GM12801 (cell line): Measurements from ENCODE around the gene CLIC4.

Experiments used
- TF ChIP-seq, protein P1 (sequence below): IDR thresholded peaks from one replicate; pipeline ENCODE4 v1.5.1; 2011; ENCODE audit warnings: control low read depth; ENCODE audit not compliant: insufficient read length; ENCODE audit errors: extremely low read depth

Gene CLIC4

DNA sequence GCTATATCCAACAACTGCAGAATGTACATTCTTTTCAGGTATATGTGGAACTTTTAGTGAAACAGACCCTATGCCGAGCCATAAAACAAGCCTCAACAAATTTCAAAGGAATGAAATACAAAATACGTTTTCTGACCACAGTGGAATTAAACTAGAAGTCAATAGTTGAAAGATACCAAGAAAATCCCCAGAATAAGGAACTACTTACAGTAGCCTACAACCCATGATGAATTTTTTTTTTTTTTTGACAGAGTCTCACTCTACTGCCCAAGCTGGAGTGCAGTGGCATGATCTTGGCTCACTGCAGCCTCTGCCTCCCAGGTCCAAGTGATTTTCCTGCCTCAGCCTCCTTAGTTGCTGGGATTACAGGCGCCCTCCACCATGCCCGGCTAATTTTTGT lies 101.4 kb downstream of the CLIC4 start:
- TF ChIP-seq, protein P1, sequence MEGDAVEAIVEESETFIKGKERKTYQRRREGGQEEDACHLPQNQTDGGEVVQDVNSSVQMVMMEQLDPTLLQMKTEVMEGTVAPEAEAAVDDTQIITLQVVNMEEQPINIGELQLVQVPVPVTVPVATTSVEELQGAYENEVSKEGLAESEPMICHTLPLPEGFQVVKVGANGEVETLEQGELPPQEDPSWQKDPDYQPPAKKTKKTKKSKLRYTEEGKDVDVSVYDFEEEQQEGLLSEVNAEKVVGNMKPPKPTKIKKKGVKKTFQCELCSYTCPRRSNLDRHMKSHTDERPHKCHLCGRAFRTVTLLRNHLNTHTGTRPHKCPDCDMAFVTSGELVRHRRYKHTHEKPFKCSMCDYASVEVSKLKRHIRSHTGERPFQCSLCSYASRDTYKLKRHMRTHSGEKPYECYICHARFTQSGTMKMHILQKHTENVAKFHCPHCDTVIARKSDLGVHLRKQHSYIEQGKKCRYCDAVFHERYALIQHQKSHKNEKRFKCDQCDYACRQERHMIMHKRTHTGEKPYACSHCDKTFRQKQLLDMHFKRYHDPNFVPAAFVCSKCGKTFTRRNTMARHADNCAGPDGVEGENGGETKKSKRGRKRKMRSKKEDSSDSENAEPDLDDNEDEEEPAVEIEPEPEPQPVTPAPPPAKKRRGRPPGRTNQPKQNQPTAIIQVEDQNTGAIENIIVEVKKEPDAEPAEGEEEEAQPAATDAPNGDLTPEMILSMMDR: no peak

DNA sequence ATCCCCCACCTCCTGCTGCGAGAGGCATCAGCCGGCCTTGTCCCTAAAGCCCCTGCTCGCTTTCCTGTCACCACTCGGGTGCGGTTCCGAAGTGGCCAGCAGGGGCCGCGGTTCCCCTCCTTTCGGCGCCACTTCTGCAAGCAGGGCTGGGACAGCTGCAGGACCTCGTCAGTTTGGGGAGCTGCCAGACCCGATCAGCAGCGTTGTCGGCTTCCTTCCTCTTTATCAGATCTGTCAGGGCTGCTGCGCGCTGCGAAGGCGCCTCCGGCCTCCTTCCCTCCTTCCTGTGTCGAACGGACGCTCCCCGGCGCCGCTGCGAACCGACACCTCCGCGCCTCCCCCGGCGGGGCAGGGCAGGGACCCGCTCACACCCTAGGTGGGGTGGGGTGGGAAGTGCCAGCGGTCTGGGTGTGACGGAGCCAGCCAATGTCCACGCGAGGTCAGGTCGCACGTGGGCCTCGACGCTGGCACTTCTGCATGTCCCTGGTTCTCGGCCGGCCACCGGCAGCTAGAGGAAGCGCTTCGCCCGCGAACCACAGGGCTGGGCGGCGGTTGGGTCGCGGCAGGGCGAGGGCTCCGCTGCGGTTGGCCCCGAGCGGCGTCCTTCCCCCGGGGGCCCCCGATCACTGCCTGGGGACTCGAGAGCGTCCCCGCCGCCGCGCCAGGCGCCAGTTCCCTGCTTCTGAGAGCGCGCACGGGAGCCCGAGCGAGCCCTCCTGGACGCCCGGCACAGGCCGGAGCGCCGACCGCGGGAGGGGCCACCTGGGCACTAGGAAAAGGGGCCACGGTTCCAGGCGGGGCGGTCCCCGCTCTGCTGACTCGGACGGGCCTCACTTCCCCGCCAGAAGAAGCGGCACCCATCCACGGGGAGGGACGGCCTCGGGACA lies 103.0 kb downstream of the CLIC4 start:
- TF ChIP-seq, protein P1: peak; percentile 79

DNA sequence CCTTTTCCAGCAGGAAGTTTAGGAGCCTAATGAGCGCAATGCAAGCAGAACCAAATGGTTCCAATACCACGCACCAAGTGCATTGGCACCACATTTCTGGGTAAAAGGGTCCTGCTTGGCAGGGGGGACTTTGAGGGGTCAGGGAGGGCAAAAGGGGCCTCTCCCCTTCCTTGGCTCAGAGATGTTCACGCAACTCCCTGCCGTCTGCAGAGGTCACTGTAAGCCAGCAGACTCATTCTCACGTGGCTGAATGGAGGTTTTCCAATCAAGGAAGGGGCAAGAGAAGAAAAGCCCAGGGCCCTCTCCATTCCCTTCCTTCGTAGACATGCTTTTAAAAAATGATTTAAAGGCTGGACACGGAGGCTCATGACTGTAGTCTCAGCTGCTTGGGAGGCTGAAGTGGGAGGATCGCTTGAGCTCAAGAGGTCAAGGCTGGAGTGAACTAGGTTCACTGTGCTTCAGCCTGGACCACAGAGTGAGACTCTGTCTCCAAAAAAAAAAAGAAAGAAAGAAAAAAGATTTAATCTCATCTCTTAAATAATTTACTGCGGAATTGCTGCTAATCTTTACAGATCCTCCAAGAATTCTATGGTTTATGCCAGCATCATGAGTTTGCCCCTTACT lies 104.5 kb downstream of the CLIC4 start:
- TF ChIP-seq, protein P1: no peak

DNA sequence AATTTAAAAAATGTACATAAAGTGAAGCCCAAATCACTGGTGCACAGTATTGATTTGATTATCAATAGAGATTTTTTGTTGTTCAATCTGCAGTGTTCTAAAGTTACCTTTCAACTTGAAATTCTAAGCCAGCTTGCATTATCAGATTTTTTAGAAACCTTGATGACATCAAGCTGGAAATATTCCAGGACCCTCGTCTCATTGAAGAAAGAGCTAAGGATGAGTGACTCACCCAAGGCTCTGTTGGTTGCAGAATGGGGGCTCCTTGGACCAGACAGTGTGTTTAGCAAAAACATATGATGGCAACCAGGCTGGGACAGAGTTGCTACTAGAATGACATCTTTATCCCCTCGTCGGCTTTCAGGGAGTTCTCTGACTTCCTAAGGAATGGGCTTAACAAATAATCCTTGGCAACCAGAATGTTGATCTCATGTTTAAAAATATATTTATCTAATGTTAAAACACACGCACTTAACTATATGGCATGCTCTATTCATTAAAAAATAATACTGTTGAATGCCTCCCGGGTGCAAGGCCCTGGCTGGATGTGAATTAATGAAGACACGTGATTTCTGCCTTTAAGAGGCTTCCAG lies 105.2 kb downstream of the CLIC4 start:
- TF ChIP-seq, protein P1: no peak

DNA sequence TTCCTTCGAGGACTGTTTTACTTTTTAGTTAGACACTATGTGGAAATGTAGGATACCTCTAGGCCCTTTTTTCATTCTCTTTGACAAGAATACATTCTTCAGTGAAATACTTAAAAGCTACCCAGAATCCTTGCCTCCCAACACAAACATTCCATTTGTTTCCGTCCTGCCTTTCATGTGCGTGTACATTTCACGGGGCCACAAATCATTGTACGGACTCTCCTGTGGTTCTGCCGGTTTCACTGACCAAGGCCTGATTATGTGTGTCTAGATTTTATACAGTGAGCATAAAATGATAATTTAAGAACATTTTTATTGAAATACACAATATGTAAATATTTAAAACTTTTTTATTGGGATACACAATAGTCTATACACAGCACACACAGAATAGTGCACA lies 108.4 kb downstream of the CLIC4 start:
- TF ChIP-seq, protein P1: no peak

DNA sequence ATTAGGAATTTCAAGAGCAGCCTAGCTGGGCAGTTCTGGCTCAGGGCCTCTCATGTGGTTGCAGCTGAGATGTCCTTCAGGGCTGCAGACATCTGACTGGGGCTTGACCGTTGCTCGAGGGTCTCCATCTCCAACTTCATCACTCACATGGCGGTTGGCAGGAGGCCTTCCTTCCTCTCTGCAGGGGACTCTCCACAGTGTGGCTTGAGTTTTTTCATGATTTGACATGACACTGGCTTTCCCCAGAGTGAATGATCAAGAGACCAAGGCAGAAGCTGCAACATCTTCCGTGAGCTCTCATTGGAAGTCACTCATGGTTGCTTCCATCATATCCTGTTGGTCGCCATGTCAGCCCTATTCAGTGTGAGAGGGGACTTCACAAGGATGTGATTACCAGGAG lies 110.2 kb downstream of the CLIC4 start:
- TF ChIP-seq, protein P1: no peak

DNA sequence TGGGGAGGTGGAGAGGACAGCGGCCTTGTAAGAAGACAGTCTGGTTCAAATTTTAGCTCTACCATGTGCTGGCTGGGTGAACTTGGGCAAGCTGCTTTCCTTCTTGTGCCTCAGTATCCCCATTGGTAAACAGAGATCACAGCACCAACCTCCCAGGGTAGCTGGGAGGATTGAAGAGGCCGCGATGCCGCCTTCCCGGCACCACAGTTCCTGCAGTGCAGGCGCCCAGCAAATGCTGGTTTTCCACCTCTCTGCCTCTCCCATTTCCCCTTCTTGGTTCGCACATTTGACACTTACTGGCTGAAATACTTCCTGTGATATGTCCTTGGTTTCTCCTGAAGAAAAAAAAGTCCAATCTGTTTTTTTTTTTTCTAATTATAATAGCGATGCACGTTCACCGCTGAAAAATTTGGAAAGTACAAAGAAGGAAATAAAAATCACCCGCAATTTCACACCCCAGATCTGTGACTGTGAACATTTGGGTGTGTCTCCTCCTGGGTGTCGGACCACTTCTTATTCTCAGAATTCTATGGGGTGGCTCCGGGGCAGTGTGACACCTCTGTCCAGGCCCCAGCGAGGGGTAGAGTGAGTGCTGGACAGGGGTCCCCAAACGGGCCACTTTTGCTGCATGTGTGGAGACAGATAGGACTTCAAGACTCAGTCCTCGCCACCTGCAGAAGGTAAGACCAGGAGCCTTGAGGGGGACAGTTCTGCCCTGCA lies 111.7 kb downstream of the CLIC4 start:
- TF ChIP-seq, protein P1: no peak
